GM18909 (cell line): ENCODE measurements around the gene ANKRD28.
A peak's percentile ranks its signal among the peaks of the same experiment; 100 is the strongest.
"Not testable (repeated sequence)": the region's sequence is repeated elsewhere in the genome, so short reads cannot be mapped to it uniquely, and the experiment has no call there.

Experiments used
- ATAC-seq: cut with Tn5 transposase; IDR thresholded peaks from one replicate; pipeline ENCODE4 v1.9.1; 2021; ENCODE audit warnings: mild to moderate bottlenecking; ENCODE audit not compliant: unreplicated experiment, poor library complexity

The ANKRD28 gene

DNA sequence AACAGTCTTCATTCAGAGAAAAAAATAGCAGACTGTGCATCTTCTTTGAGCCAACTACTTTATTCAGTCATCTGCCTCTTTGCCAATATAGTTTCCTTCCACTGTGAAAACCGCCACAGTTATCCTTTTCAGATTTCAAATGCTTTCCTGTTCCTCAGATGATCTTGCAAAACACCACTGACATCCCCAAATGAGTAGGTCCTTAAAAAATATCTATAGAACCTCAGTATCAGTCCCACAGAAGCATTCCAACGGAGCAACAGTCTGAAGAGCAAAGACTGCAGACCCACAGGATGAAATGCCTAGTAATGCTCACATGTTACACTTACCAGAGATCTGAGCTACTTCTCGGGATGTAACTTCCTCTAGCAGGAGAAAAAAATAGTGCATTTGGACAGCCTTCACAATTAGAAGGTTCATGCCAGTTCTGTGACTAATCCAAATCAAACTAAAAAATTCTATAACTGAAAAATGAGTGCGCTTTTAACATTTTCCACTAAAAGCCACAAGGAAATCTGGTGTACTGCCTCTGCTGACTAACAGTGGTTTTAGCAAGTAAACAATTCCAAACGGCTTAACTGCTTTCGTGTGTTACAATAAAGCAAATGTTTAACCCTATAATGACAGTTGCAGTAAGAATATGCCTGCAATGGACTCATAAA, at the start of gene ANKRD28:
TSS of gene ANKRD28 (minus strand) at position 338 of the 662 bp plus-strand sequence. CDS start 1,458 bp downstream, outside the sequence.
- peak; percentile 33 for ATAC-seq

DNA sequence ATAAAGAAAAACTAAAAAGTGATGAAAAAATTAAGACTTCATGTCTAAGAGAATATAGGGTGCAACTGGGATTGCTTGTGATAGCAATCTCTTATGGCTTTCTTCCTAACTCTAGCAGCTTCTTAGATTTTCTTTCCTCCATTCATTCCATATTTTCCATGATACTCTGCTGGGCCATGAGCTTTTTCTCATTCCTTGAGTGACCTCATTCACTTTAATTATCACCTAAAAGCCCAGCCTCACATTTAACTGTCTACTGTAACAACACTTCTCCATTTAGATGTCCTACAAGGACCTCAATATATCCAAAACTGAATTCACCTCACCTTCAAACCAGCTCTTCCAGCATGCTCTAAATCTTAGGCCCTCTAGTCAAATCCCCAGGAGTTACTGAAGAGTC, 49.5 kb upstream of the ANKRD28 start:
- ATAC-seq = no peak

DNA sequence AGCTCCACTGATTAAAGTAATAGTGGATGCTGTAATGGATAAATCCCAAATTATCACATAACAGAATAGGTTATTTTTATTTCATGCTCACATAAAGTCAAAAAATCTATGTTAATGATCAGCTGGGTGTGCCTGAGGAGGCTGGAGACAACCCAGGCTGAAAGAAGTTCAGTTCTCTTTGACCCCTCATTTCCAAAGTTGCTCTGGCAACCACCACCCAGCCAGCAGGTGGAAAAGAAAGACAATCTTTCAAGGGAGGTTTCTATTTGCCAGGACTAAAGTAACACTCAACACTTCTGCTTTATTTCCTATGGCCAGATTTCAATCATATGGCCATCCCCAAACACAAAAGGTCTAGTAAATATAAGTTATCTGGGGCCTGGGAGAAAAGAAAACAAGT, 48.8 kb upstream of the ANKRD28 start:
- ATAC-seq = no peak

DNA sequence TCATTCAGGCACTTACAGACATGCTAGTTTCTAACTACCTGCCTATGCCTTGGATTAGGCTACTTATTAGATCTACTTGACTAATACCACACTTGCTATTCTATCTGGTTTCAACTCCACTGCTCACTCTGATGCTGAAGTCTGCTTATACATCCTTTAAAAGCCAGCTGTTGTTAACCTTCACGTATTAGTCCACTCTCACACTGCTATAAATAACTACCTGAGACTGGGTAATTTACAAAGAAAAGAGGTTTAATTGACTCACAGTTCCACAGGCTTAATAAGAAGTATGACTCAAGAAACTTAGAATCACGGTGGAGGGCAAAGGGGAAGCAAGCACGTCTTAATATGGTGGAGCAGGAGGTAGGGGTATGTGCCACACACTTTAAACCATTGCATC, 47.7 kb upstream of the ANKRD28 start:
- ATAC-seq = peak; percentile 76

DNA sequence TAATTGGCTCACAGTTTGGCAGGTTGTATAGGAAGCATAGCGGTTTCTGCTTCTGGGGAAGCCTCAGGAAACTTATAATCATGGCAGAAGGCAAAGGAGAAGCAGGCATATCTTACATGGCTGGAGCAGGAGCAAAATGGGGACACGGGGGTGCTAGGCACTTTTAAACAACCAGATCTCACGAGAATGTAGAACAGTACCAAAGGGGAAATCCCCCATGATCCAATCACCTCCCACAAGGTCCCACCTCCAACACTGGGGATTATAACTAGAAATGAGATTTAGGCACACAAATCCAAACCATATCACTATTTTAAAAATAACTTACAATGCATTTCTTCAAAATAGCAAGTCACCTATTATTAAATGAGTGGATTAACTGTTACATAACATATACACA, 47.1 kb upstream of the ANKRD28 start:
- ATAC-seq = no peak

DNA sequence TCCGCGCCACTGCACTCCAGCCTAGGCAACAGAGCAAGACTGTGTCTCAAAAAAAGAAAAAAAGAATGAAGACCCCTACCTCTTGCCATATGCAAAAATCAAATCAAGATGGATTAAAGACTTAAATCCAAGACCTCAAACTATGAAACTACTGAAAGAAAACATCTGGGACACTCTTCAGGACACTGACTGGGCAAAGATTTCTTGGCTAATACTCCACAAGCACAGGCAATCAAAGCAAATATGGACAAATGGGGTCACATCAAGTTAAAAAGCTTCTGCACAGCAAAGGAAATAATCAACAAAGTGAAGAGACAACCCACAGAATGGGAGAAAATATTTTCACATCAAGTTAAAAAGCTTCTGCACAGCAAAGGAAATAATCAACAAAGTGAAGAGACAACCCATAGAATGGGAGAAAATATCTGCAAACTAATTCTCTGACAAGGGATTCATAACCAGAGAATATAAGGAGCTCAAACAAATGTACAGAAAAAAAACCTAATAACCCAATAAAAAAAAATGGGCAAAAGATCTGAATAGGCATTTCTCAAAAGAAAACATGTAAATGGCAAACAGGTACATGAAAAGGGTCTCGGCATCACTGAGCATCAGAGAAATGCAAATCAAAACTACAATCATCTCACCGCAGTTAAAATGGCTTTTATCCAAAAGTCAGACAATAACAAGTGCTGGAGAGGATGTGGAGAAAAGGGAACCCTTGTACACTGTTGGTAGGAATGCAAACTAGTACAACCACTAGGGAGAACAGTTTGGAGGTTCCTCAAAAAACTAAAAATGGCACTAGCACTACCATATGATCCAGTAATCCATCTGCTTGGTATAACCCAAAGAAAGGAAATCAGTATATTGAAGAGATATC, 43.6 kb upstream of the ANKRD28 start:
- ATAC-seq = not testable (repeated sequence)

DNA sequence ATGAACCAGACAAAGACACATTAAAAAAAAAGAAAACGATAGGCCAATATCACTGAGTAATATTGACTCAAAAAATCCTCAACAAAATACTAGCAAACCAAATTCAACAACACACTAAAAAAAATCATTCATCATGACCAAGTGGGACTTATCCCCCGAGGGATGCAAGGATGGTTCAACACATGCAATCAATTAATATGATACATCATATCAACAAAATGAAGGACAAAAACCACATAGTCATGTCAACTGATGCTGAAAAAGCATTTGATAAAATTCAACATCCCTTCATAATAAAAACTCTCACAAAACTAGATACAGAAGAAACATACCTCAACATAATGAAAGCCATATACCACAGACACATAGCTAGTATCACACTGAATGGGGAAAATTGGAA, 41.8 kb upstream of the ANKRD28 start:
- no peak for ATAC-seq

DNA sequence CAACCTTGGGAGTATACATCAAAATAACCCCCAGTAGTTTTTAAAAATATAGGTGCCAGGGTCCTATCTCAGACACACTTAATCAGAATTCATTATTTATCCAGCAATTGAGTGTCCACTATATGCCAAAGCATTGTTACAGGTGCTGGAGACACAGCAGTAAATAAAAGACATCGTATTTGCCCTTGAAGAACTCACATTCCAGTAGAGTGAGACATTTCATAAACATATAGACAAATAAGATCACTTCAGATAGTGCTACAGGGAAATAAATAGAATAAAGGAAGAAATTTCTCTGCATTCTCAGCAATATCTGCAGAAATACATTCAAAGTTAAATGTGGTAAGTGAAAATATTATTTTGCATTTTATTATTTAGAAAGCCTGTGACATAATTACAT, 34.1 kb upstream of the ANKRD28 start:
- no peak for ATAC-seq

DNA sequence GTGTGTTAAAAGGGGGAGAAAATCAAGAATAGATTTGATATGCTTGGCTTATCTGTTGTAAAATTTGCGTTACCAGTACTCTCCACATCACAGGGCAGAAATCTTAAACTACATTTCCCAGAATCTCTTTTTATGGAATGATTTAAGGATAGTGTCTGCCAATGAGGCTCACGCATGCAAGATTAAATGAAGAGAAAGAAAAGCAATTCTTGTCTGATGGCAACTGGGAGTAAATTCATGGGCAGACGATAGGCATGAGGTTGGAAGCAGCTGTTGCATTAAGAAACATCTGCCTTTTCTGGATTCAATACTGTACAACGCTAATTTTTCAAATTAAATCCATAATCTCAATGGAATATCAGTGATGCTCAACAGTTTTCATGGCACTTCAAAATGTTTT, 27.2 kb upstream of the ANKRD28 start:
- ATAC-seq = no peak

DNA sequence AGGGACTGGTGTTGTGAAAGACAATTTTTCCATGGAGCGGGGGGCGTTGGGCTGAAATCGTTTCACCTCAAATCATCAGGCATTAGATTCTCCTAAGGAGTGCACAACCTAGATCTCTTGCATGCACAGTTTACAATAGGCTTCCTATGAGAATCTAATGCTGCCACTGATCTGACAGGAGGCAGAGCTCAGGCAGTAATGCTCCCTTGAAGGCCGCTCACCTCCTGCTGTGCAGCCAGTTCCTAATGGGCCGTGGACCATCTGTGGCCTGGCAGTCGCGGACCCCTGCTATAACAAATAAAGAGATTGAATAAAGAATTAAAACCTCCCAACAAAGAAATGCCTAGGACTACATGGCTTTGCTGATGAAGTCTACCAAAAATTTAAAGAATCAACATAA, 25.3 kb upstream of the ANKRD28 start:
- ATAC-seq = no peak

DNA sequence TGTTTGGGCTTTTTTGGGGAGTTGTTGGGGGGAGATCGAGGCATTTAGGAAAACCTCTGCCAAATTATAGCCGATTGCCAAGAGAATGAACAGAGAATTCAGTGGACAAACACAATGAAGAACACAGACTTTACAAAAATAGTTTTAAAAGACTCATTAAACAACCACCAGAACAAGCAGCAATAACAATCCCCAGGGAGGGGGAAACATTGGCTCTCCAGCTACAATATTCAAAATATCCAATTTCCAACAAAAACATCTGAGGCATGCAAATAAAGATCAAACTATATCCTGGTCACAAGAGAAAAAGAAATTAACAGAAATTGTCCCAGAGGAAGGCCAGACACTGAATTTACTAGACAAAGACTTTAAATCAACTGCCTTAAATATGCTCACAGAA, 24.5 kb upstream of the ANKRD28 start:
- ATAC-seq = no peak

DNA sequence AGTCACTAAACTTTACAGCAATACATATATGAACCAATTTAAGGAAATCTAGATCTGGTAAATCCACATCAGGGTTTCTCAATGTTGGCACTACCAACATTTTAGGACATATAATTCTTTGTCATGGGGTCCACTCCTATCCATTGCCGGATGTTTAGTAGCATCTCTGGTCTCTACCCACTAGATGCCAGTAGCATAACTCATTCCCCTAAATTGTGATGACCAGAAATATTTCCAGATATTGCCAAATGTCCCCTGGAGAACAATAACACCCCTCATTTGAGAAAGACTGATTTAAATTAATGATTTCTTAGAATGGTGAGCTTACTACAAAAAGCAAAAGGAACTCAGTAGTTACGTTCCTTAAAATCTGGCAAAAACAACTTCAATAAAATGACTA, 23.1 kb upstream of the ANKRD28 start:
- no peak for ATAC-seq

DNA sequence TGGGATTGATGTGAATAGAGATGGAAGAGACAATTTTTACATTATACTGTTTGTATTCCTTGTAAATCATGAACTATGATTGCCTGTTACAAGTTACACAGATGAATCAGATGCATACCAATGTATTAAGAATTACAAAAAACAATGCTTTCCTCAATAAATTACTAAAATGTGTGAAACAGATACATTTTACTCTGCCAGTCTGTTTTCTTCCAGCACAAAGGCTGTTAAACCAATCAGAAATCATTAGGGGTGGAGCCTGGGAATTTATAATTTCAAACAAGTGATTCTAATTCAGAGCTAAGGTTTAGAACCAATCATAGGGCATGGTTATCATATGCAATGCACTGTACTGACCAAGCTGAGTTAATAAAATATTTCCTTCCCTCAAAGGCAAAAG, 21.8 kb upstream of the ANKRD28 start:
- ATAC-seq = no peak

DNA sequence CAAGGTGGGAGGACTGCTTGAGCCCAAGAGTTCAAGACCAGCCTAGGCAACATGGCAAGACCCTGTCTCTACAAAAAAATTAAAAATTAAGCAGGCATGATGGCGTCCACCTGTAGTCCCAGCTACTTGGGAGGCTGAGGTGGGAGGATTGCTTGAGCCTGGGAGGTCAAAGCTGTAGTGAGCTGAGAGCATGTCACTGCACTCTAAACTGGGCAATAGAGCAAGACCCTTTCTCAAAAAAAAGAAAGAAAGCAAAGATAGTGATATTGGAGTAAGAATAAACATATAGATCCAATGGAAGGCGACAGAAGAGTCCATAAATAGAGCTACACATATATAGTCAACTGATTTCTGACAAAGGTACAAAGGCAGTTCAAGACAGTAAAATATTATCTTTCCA, 21.3 kb upstream of the ANKRD28 start:
- no peak for ATAC-seq

DNA sequence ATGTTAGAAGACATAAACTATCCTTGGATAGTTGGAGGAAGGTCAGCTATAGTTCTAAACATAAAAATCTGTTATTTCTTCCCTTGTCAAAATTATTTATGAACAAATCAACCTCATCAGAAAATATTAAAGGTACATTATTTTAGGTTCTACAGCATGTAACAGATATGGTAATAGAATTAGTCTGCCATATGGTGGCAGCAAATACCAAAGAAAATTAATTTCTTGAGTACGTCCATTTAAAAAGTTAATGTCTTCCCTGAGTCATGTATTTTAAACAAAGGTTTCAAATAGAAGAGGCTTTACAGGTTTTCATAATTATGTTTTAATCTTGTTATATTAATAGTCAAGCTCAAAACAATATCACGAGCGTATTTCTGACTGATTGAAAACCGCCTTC, 17.9 kb upstream of the ANKRD28 start:
- peak; percentile 41 for ATAC-seq

DNA sequence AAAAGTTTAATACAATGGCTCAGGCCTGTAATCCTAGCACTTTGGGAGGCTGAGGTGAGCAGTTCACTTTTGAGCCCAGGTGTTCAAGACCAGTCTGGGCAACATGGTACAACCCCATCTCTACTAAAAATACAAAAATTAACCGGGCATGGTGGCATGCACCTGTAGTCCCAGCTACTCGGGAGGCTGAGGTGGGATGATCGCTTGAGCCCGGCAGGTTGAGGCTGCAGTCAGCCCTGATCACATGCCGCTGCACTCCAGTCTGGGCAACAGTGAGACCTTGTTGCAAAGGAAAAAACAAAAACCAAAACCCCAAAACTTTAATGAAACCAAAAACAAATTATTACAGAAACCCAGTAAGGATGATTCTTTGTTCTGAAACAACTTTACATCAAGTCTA, 15.3 kb upstream of the ANKRD28 start:
- not testable (repeated sequence) for ATAC-seq

DNA sequence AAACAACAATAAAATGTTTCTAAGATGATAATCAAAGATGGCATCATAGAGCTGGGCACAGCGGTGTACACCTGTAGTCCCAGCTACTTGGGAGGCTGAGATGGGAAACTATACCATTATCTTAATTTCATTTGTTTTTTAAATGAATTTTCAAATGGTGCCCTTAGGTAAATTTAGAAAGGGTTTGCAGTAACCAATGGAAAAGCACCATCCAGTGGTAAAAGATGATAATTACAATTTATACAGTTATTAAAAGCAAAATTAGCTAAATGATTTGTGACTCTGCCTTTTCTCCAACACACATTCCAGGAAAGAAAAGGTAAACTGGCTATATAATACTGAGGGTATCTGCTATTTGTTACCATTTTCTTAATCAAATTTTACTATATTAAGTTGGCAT, 14.4 kb upstream of the ANKRD28 start:
- no peak for ATAC-seq

DNA sequence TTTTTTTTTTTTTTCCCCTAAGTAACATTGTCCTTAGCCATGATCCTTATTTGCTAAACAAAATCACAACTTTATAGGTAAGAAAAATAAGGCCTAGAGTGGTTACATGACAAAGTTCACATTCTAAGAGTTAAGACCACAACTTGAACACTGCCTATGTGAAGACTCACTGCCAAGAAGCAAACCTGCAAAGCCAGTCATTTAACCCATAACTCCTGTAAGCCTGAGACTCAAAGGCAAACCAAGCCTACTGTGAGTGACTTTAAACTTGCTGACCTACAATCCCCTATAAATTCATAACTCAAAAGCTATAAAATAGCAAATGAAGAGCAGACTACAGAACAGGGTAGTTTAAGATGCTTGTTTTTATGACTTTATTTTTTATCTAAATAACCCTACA, 12.9 kb upstream of the ANKRD28 start:
- peak; percentile 28 for ATAC-seq

DNA sequence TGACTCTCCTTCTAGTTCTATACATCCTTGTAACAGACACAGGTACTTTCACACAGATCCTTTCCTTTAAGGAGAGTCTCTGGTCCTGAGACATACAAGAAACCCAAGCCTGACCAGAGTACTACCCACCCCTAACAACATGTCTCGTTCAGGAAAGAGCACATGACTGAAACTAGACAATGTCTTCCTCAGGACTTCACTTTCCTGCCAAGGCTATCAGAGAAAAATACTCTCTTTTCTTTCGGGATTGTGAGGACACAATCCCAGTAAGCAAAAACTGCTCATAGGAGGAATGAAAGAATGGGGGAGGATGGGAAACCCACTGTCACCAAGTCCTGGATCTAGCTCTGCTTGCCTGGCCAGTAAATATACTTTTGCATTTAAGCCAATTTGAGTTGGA, 11.5 kb upstream of the ANKRD28 start:
- no peak for ATAC-seq

DNA sequence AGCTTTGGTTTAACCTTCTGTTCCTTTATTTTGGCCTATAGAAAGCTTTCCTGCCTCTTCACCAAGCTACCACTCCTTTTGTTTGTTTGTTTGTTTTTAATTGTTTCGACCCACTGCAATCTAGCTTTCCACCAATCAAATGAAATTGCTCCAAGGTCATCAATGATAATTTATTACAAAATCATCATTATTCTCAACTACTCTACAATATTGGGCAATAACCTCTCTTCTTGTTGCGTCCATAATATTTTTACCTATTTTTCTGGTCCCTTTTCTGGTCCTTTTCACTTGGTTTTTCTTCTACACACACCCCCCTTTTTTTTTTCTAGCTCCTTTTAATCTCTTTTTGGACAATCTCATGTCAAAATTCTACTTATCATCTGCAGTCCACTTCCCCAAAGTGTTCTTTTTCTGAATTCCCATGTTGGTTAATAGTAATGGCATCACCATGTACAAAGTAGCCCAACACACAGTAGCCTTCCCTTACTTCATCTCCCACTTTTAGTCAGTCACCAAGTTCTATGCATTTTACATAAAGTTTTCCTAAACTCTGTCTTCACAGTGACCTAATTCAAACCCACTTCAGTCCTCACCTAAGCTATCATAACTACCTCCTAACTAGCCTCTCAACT, 11.0 kb upstream of the ANKRD28 start:
- ATAC-seq = no peak

DNA sequence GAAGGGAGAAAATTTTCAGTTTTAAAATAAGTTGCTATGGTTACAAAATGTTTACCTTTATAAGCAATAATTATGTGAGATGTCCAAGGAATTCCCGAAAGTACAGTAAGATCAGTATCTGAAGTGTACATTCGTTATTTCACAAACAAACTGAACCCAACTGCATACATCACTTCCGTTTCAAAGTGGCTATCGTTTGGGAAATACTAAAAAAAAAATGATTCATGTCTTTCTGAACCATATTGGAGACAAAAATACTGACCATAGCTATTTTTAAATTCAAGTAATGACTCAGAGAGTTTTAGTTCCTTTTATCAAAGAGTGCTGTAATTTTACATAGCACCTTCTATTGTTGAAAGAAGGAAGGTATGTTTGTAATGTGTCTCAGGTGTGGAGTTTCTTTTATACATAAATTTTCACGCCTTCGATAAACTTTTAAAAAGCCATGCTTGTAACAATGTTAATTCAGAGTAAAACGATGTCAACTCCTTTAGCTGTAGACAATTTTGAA, 8.0 kb upstream of the ANKRD28 start:
- peak; percentile 76 for ATAC-seq
